GM19452 (cell line): ENCODE data around the gene TMEM217.

Experiments used
- ATAC-seq: cut with Tn5 transposase; IDR thresholded peaks from one replicate; pipeline ENCODE4 v1.9.1; 2021; ENCODE audit not compliant: unreplicated experiment

TMEM217 gene

DNA sequence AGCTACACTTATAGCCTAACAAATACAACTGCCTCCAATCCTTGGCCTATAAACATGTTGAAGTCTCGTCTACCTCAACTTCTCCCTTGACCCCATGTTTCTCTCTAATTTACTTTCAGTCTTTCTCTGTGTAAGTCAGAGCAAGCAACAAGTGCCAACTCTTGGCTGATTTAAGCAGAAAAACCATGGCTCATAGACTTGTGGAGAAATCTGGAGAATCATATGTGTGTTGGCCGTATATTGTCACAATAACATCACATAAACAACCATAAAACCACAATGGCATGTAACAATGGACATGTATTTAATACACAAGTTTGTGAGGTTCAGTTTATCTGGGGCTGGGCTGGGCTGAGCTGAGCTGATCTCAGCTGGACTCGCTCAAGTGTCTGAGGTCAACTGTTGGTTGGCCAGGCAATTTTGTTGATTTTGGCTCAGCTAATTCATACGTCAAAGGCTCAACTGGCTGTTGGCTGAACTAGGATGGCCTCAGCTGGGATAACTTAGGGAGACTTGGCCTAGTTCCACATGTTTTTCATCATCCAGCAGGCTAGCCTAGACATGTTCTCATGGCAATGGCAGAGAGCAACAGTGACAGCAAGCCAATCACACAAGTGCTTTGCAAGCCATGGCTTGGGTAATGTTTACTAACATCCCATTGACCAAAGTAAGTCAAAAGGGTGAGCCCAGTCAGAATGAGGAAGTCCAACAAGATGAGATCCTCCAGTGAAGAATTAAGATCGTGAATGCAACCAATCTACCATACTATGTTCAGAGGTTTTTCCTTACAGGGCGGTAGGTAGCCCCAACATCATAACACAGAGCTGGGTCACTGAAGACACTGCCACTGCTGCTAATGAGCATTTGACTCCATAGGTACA, 13.3 kb downstream of the TMEM217 start:
- no peak for ATAC-seq

DNA sequence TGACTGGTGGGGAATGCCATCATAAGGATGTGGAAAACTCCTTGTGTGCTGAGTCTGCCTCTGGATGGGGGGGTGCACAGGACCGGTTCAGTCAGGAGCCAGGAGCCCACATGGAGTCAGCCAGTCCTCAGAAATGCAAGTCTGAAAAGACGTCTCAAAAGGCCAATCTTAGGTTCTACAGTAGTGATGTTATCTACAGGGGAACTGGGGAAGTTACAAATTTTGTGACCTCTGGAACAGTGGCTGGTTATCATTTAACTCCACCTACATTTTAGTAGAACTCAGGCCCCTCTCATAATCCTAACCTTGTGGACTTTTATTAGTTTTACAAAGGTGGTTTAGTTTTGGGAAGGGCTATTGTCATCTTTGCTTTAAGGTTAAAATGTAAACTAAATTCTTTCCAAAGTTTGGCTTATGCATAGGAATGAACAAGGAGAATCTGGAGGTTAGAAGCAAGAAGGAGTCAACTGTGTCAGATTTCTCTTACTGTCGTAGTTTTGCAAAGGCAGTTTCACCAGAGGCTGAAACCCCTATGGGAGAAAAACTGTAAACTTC, 14.1 kb downstream of the TMEM217 start:
- no peak for ATAC-seq

DNA sequence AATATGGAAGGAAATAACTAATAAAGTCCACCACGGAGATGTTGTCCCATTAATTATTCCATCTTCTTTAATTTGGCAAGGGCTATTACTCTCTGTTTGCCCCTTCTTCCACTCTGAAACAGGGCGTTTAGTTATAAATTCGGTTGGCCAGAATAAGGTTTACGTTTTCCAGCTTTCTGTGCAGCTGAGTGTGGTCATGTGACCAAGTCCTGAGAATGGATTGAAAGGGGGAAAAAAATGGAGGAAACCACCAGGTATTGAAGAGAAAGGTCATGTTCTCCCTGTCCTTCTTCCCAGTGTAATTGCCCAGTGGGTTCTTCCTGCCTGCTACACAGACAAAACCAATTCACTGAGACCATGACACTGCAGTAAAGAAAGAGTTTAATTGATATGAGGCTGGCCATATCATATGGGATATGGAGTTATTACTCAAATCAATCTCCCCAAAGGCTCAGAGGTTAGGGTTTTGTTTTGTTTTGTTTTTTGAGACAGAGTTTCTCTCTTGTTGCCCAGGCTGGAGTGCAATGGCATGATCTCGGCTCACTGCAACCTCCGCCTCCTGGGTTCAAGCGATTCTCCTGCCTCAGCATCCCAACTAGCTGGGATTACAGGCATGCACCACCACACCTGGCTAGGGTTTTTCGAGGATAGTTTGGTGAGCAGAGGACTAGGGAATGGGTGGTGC, 14.7 kb downstream of the TMEM217 start:
- no peak for ATAC-seq

DNA sequence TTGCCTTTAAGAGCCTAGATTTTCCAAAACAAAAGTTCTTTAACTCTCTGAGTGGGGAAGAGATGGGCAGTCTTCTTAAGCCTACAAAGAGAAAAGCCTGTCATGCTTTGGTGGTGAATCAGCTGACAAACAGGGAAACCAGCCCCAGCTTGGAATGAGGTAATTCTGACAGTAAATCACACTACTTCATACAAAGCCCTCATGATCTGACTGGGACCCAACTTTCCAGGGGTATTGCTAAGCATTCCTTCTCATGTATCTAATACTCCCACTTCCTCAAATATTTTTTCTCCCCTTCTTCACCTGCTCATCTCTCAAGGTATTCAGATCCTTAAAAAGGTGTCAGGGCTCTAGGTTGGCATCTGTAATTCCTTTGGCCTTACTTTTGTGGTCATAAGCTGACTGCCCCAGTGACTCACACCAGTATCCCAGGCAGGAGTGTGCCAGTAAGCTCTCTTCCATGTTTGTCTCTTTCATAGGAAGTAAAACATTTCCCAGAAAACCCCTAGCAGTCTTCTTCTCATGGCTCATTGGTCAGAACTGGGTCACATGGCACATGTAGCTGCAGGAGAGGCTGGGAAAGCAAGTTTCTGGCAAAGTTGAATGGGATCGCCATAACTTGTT, 15.4 kb downstream of the TMEM217 start:
- no peak for ATAC-seq

GRCh38 chr6:37241775-37242428, 16.0 kb downstream of the TMEM217 start:
- no peak for ATAC-seq

DNA sequence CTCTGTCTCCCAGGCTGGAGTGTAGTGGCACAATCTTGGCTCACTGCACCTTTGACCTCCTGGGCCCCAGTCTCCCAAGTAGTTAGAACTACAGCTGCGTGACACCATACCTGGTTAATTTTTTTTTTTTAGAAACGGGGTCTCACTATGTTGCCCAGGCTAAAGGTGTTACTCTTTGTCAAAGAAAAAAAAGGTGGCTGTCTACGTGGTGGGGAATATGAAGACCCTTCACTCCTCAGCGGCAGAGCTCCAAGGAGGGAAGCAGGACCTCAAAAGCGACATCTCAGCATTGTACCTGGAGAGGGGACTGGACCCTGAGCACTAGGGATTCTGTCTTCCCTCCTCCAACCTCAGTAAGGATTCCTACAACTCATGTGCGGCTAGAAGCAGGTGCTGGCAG, 16.8 kb downstream of the TMEM217 start:
- ATAC-seq, result no peak

GRCh38 chr6:37239950-37240713, 17.8 kb downstream of the TMEM217 start:
- ATAC-seq, result no peak

- no peak for ATAC-seq
Measured at GRCh38 chr6:37239526-37239925, 18.4 kb downstream of the TMEM217 start.

DNA sequence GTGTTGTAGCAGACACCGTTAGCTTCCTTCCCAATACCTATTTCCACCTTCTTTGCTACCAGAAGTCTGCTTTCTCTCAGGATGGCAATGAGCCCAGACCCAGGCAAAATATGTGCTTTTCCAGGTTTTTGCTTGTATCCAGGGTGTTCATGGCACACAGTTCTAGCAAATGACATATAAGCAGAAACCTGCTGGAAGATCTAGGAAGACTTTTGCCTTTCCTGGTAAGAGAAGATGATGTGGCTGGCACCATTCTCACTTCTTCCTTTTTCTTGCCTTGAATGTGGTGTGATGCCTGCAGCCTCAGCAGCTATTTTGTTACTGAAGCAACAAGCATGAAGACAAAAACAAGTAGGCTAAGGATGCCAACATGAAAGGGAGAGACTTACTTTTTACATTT, 19.6 kb downstream of the TMEM217 start:
- no peak for ATAC-seq

DNA sequence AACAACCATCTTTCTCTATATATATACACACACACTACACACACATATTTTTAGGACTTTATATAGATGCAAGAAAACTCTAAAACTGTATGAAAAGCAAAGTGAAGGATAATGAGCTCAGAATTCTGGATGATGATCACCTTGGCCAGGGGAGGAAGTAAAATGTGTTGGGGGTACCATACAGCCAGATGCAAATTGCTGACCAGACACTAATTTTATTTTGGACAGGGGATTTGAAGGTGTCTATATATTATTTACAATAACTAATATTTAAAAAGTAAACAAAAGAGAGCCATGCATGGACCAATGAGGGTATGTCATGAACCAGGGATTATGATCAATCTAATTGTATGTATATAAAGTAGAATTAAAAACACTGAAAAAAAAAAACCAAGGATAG, 20.2 kb downstream of the TMEM217 start:
- ATAC-seq, result no peak

DNA sequence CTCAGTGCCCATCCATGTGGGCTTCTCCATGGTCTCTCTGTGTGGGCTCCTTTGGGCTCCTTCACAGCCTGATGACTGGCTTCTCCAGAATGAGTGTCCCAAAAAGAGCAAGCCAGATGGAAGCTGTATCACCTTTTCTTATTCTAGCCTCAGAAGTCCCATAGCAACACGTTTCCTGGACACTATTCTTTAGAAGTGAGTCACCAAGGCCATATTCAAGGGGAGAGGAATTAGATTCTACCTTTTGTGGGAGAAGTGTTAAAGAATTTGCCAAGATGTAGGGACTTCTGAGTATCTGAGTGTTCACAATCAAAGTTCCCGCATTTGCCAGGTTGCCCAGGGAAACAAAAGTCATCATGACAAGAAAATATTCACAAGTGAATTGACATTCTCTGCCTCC, 21.0 kb downstream of the TMEM217 start:
- ATAC-seq, result no peak

GRCh38 chr6:37233541-37233940, 24.4 kb downstream of the TMEM217 start:
- ATAC-seq, result no peak

DNA sequence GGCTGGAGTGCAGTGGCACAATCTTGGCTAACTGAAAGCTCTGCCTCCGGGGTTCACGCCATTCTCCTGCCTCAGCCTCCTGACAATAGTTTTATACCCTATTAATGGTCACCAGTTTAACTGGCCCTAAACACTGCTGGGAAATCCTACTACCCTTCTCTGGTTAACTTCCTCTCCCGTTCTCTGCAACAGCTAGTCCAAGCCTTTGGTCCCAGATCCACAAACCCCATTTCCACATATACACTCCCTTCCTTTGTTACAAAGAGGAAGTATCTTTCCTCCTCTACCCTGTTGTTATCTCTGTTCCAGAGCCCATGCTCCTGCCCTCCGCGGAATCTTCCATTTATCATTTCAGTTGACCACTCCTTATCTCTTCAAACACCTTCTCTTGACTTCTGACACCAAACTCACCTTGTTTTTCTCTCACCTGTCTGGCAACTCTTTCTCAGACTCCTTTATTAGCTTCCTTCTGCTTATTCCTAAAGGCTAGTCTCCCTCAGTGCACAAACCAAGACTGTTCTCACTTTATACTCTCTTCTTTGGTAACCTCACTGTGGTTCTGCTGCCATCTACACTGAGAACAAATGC, 25.4 kb downstream of the TMEM217 start:
- ATAC-seq, result no peak

GRCh38 chr6:37230104-37230503, 27.8 kb downstream of the TMEM217 start:
- ATAC-seq, result no peak

DNA sequence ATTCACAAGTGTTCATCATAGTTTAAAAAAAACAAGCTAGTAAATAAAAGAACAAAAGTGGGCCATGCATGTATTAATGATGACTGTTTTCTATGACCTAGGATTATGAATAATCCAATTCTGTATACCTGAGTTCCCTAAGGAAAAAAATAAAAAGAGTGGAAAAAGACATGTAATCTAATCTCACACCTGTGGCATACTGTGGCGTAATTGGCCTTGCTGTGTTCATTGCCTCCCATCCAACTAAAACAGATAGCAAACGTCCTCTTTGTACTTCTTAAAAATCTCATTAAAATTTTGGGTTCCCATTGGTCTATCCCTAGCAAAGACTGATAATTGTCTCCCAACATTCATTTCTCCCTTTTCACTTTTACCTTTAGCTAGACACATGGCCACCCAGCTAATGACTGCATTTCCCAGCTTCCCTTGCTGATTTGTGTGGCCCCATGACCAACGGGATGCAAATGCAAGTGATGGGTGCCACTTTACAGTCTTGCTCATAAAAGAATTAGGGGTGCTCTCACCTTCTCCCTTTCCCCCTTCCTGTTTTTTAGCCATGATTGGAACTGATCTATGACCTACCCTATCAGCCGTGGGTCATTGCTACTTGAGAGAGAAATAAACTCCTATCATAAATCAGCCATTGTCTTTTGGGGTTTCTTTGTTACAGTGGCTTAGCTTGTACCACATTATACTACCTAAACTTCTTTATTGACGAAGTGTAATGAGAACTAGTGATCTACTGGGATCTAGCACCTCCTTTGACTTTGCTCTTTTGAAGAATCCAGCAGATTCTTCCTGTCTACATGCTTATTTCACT, 32.4 kb downstream of the TMEM217 start:
- no peak for ATAC-seq

GRCh38 chr6:37222992-37223391, 35.0 kb downstream of the TMEM217 start:
- ATAC-seq, result no peak

DNA sequence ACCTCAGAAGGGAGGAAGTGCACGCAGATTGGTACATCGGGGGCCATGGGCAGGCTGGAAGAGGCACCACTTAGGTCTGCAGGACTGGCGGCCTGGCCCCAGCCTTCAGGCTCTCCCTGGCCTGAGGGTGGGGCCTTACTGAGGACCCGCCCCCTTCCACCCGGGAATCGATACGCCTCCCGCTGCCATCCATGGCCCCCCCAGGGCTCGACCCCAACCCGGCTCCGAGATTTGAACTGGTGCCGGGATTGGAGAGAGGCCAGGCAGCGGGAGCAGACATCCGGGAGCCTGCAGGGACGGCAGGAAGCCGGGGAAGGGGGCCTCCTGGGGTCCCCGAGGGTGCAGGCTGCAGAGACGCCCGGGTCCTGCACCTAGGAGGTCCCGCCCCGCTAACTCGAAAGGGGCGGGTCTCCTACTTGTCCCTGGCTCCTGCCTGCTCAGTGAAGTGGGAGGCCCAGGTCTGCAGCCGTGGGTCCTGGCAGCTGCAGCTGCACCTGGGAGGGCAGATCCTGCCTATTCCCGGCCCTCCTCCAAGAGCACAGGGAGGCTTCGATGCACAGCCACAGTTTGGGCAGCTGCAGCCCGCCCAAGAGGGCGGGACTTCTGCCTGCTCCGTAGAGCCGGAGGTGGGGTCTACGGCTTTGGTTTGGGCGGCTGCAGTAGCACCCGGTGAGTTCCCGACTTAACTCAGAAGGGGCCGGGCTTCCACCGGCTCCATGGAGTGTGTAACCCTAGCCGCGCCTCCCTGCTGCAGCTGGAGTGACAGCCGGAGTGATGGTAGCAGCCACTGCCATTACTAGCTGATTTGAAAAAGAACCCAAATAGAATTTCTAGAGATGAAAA, 35.6 kb downstream of the TMEM217 start:
- ATAC-seq, result peak; percentile 91

- ATAC-seq, result no peak
Measured at GRCh38 chr6:37221585-37222124, 36.3 kb downstream of the TMEM217 start.
